ENCODE results near the gene NRTN. TPM values are rescaled to one million over a fixed set of nuclear protein-coding genes. Genes with fewer than 3 reads are reported as not detected.

Gene NRTN
- total and polyA plus RNA-seq, 2 of the 13 experiments (the other 11 are each of a cell fraction or from before 2014, with no cell fraction given), result 4.1 to 5.3 TPM

DNA sequence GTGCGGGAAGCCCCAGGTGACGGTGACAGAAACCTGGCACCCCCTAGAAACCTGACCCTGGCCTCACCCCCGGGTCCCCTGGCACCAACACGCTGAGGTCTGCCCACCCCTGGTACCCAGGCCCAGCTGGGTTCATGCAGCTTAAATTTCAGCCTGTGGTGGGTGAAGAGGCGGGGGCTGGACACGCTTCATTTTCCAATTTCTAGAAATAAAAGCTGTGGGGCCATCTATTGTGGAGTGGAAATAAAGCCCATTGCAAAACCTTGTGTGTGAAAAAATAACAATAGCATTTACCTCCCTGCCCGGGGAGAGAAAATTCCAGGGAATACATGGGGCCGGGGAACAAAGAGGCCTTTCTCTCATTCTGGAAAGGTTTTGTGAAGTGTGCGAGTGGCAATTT lies 73.0 kb downstream of the NRTN start:
- no peak for ATAC-seq

More for the DNA sequence above, 73.0 kb downstream of the NRTN start:
- H3K9me3 ChIP-seq (ENCODE audit: low read length), result no peaks in the 10 kb centered on the region
- WGBS (ENCODE audit: low lambda C conversion rate), result 69% methylated on average over 9 of the region's 9 CpGs
- peaks cover 100% of the 10 kb centered on the region for H3K4me1 ChIP-seq (ENCODE audit: insufficient read depth, low read length)
- no TSS peak for BruUV-seq (replicated peaks)
- no peaks in the 10 kb centered on the region for H3K79me2 ChIP-seq (ENCODE audit: insufficient read depth, low read length)
- 0 out of 2 replicates have a peak, but pooled peaks have one; percentile 18 for TF ChIP-seq MAX (IDR thresholded peaks at IDR 0.05)
- TF ChIP-seq ZNF687 (CRISPR knock-in tag; IDR thresholded peaks at IDR 0.05), result peak; percentile 33; the same call in 1 of the 2 replicates
- TF ChIP-seq, protein P1, sequence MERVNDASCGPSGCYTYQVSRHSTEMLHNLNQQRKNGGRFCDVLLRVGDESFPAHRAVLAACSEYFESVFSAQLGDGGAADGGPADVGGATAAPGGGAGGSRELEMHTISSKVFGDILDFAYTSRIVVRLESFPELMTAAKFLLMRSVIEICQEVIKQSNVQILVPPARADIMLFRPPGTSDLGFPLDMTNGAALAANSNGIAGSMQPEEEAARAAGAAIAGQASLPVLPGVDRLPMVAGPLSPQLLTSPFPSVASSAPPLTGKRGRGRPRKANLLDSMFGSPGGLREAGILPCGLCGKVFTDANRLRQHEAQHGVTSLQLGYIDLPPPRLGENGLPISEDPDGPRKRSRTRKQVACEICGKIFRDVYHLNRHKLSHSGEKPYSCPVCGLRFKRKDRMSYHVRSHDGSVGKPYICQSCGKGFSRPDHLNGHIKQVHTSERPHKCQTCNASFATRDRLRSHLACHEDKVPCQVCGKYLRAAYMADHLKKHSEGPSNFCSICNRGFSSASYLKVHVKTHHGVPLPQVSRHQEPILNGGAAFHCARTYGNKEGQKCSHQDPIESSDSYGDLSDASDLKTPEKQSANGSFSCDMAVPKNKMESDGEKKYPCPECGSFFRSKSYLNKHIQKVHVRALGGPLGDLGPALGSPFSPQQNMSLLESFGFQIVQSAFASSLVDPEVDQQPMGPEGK (CRISPR knock-in tag; IDR thresholded peaks at IDR 0.05), result peak; percentile 50
- peak; percentile 26; the same call in 1 of the 2 replicates for TF ChIP-seq CEBPG (CRISPR knock-in tag; IDR thresholded peaks at IDR 0.05)
- no peak for TF ChIP-seq POLR2AphosphoS5 (IDR thresholded peaks at IDR 0.05; ENCODE audit: low read depth, low read length)
- no peak for TF ChIP-seq SIX4 (CRISPR knock-in tag; IDR thresholded peaks at IDR 0.05)
- TF ChIP-seq, protein P2, sequence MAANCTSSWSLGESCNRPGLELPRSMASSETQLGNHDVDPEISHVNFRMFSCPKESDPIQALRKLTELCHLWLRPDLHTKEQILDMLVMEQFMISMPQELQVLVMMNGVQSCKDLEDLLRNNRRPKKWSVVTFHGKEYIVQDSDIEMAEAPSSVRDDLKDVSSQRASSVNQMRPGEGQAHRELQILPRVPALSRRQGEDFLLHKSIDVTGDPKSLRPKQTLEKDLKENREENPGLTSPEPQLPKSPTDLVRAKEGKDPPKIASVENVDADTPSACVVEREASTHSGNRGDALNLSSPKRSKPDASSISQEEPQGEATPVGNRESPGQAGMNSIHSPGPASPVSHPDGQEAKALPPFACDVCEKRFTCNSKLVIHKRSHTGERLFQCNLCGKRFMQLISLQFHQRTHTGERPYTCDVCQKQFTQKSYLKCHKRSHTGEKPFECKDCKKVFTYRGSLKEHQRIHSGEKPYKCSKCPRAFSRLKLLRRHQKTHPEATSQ (CRISPR knock-in tag; IDR thresholded peaks at IDR 0.05; ENCODE audit: borderline replicate concordance), result no peak
- TF ChIP-seq SOX13 (IDR thresholded peaks at IDR 0.05), result 0 out of 2 replicates have a peak, but pooled peaks have one; percentile 48
- peak in 1 of 2 experiments; percentile 92; a peak in 2 of 4 replicates for TF ChIP-seq SOX13 (CRISPR knock-in tag; conservative IDR thresholded peaks at IDR 0.05 in 1 of 2, IDR thresholded peaks at IDR 0.05 in 1 of 2)
- TF ChIP-seq SOX5 (CRISPR knock-in tag; IDR thresholded peaks at IDR 0.05; ENCODE audit: borderline replicate concordance), result peak; percentile 87; the same call in 1 of the 2 replicates
- no peak for TF ChIP-seq SOX6 (IDR thresholded peaks at IDR 0.05)
- peak; percentile 73; the same call in 1 of the 2 replicates for TF ChIP-seq SOX6 (CRISPR knock-in tag; IDR thresholded peaks at IDR 0.05)
- peak; percentile 29; the same call in 1 of the 2 replicates for TF ChIP-seq BCL6 (CRISPR knock-in tag; IDR thresholded peaks at IDR 0.05)
- TF ChIP-seq HNRNPL (IDR thresholded peaks at IDR 0.05; ENCODE audit: low read depth, low read length), result peak; percentile 76
- ChIA-PET POLR2A (interaction anchor here (0.8 kb wide), 1 partner anchor 50 kb away, joined by 3 read pairs; no protein-coding TSS in a partner anchor), CTCF (ENCODE audit: low intra/inter-chr PET ratio, low total read pairs) (no interaction called here)
- H3K4me3 ChIP-seq (replicated peaks in 1 of 3; ENCODE audit: insufficient read depth in 1 of 3, low read depth in 2 of 3, low read length in 3 of 3), result no peak overlapping the region
- in situ Hi-C loops (cut with HindIII; ENCODE audit: extremely low pct_ligation_motif_present, low pct_unique_long_range_greater_than_20kb), result no loop called here
- no peak overlapping the region; the same call in 1 of the 2 replicates for H3K4me2 ChIP-seq (ENCODE audit: low read depth, low read length)
- intact Hi-C loops (cut with micrococcal nuclease; ENCODE audit: unreplicated experiment), result no loop called here
- no peaks in the 10 kb centered on the region for H4K20me1 ChIP-seq (ENCODE audit: insufficient read depth, low read length)
- H3K36me3 ChIP-seq (replicated peaks in 1 of 2; ENCODE audit: control insufficient read depth in 1 of 2, insufficient read depth in 2 of 2, low read length in 2 of 2), result no peaks in the 10 kb centered on the region
- H2AFZ ChIP-seq (ENCODE audit: low read length), result no peak overlapping the region
- peak overlapping the region; percentile 24; the same call in 1 of the 2 replicates for H3K9ac ChIP-seq (ENCODE audit: insufficient read depth, low read depth, low read length)
- FAIRE-seq (no peak), DNase-seq (ENCODE audit: low spot score) (peak; percentile 62)
- H3K27ac ChIP-seq (ENCODE audit: extremely low read length, insufficient read depth, low read length), result peak overlapping the region; percentile 56
- no peaks in the 10 kb centered on the region for H3K27me3 ChIP-seq (ENCODE audit: control insufficient read depth in 1 of 2, insufficient read depth in 2 of 2, low read length in 2 of 2)
